Tibial artery (tissue), 4 donors: ENCODE measurements around the gene LRRC74A.

Experiments
- DNase-seq, 2 donors: peaks; one replicate each; pipeline ENCODE4 v3.0.0-alpha.2; 2019
- H3K27ac ChIP-seq, 2 donors: fragments of 200-600 bp; sonication (generic) in 1 of 2; 1 replicate in 1 of 2; 2 replicates in 1 of 2; pipeline ENCODE4 v1.5.1; 2018 to 2019; ENCODE audit warnings: mild to moderate bottlenecking in 1 of 2
- H3K27me3 ChIP-seq, 2 donors: fragments of 200-600 bp; sonication (generic) in 1 of 2; one replicate each; pipeline versions ENCODE4 v1.5.1 to v1.6.0; 2016 to 2019
- H3K36me3 ChIP-seq, 3 donors: fragments of 200-600 bp; sonication (generic) in 2 of 3; one replicate each; pipeline ENCODE4 v1.5.1; 2016 to 2019; ENCODE audit warnings: mild to moderate bottlenecking in 2 of 3
- H3K4me1 ChIP-seq, 4 donors: fragments of 200-600 bp; sonication (generic) in 2 of 4; 1 replicate in 3 of 4; 2 replicates in 1 of 4; pipeline ENCODE4 v1.5.1; 2016 to 2019
- H3K4me3 ChIP-seq, 2 donors: fragments of 200-600 bp; sonication (generic) in 1 of 2; 1 replicate in 1 of 2; 2 replicates in 1 of 2; pipeline ENCODE4 v1.5.1; 2018 to 2019; ENCODE audit warnings: mild to moderate bottlenecking in 2 of 2
- H3K9me3 ChIP-seq, 3 donors: fragments of 200-600 bp; sonication (generic) in 1 of 3; one replicate each; pipeline ENCODE4 v1.5.1; 2016 to 2019
- CTCF ChIP-seq, 2 experiments: fragments of 200-600 bp in 1 of 2; fragments of 450-650 bp in 1 of 2; IDR thresholded peaks; one replicate each; pipeline ENCODE4 v1.5.1; 2017 to 2019; ENCODE audit warnings: antibody characterized with exemption in 2 of 2, mild to moderate bottlenecking in 1 of 2, moderate library complexity in 1 of 2
- intact Hi-C: fragments of 100-400 bp; cut with DNase I; formaldehyde crosslinking; loops from one replicate; pipeline ENCODE4 v1.15.0; 2023; ENCODE audit warnings: low total_unique reads

Gene LRRC74A

DNA sequence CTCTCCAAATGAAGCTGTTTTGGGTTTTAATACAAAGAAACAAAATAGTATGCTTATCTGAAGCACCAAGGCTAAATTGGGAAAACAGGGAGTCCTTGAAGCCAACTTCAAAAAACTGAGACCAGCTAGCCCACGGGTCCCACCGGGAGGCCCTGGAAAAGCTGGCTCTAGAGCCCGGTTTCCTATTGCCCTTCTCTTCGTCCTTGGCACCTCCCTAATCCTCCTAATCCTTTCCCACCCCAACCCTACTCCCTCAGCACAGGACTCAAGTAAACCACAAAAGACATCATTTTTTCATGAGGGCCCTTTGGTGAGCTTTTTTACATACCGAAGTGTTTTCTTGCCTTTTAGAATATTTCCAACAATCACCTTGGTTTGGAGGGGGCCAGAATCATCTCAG is 11.3 kb downstream of the LRRC74A start:
- Histone ChIP-seq H3K27ac (no peak overlapping the region), H3K4me3 (no peak overlapping the region), H3K36me3 (no peaks in the 10 kb centered on the region), H3K9me3 (no peaks in the 10 kb centered on the region), H3K27me3 (peaks cover 0 to 11% of the 10 kb centered on the region in 2 donors), H3K4me1 (no peaks in the 10 kb centered on the region)
- intact Hi-C loops = no loop called here
- DNase-seq = no peak
- TF ChIP-seq CTCF (IDR thresholded peaks at IDR 0.05) = no peak

DNA sequence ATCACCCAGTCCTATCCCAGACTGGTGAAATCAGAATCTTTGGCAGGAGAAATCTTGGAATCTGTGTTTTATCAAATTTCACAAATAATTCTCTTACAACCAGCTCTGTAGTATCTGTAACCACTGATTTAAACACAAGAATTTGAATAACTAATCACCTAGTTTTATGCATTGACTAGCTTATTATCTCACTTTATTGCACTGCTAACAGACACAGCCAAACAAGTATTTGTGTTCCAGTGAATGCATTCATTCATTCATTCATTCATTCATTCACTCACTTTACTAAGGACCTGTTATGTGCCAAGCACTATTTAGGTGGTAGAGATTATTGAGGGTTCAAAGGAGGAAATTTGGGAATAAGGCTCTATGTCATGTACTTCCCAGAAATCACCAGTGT is 16.2 kb downstream of the LRRC74A start:
- H3K27me3 ChIP-seq = peaks cover 0 to 40% of the 10 kb centered on the region in 2 donors
- no peak for DNase-seq
- H3K4me3 ChIP-seq = no peak overlapping the region

GRCh38 chr14:76844223-76844622 is 18.0 kb downstream of the LRRC74A start:
- peaks cover 0 to 40% of the 10 kb centered on the region in 2 donors for H3K27me3 ChIP-seq
- H3K36me3 ChIP-seq = no peaks in the 10 kb centered on the region
- no peaks in the 10 kb centered on the region for H3K9me3 ChIP-seq
- no peak overlapping the region for H3K27ac ChIP-seq
- peak; percentile 62 to 76 for DNase-seq
- TF ChIP-seq CTCF (IDR thresholded peaks at IDR 0.05) = no peak
- intact Hi-C loops = no loop called here
- no peak overlapping the region for H3K4me3 ChIP-seq
- no peaks in the 10 kb centered on the region for H3K4me1 ChIP-seq

More for the DNA sequence above, 16.2 kb downstream of the LRRC74A start:
- Histone ChIP-seq H3K4me1 (no peaks in the 10 kb centered on the region), H3K9me3 (no peaks in the 10 kb centered on the region), H3K36me3 (no peaks in the 10 kb centered on the region), H3K27ac (no peak overlapping the region)
- no peak for TF ChIP-seq CTCF (IDR thresholded peaks at IDR 0.05)
- intact Hi-C loops = no loop called here

- intact Hi-C loops = no loop called here
- H3K4me1 ChIP-seq = no peaks in the 10 kb centered on the region
- H3K27ac ChIP-seq = no peak overlapping the region
- no peaks in the 10 kb centered on the region for H3K36me3 ChIP-seq
- no peaks in the 10 kb centered on the region for H3K9me3 ChIP-seq
- H3K27me3 ChIP-seq = peaks cover 0 to 36% of the 10 kb centered on the region in 2 donors
- no peak for DNase-seq
- no peak for TF ChIP-seq CTCF (IDR thresholded peaks at IDR 0.05)
- no peak overlapping the region for H3K4me3 ChIP-seq
These were observed 20.3 kb downstream of the LRRC74A start for GRCh38 chr14:76846331-76847047.

DNA sequence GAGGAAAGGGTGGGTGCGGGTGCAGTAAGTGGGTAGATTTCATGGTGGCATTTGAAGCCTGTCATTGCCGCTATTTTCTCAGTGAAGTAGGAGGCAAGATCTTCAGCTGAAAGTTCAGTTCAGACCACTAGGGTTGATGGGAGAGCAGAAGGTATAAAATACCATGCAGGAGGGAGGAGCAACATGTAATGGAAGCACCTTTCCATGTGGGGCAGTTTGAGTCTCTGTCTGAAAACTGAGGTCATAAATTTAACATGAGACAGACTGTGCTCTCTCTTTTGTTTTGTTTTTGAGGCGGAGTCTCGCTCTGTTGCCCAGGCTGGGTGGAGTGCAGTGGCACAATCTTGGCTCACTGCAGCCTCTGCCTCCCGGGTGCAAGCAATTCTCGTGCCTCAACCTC is 22.7 kb downstream of the LRRC74A start:
- DNase-seq = no peak
- H3K4me1 ChIP-seq = no peaks in the 10 kb centered on the region
- peaks cover 0 to 23% of the 10 kb centered on the region in 2 donors for H3K27me3 ChIP-seq
- TF ChIP-seq CTCF (IDR thresholded peaks at IDR 0.05) = no peak
- H3K27ac ChIP-seq = no peak overlapping the region
- no peak overlapping the region for H3K4me3 ChIP-seq
- intact Hi-C loops = no loop called here
- H3K9me3 ChIP-seq = no peaks in the 10 kb centered on the region
- no peaks in the 10 kb centered on the region for H3K36me3 ChIP-seq
